Measurements from ENCODE around the gene SRPK1. TPM values are rescaled to one million over a fixed set of nuclear protein-coding genes. Genes with fewer than 3 reads are reported as not detected.

The SRPK1 gene
- total RNA-seq, 1 donor from 2014 or later = 36.0 TPM

GRCh38 chr6:35905841-35906498 is 14.9 kb downstream of the SRPK1 start:
- Mint-ChIP-seq H3K27ac (ENCODE audit: unreplicated experiment) (peak overlapping the region; percentile 76), H3K27me3 (ENCODE audit: unreplicated experiment) (no peaks in the 10 kb centered on the region), H3K4me3 (ENCODE audit: unreplicated experiment) (no peak overlapping the region), H3K36me3 (ENCODE audit: unreplicated experiment) (peaks cover 25% of the 10 kb centered on the region), H3K9me3 (ENCODE audit: unreplicated experiment) (peaks cover 8% of the 10 kb centered on the region), H3K4me1 (ENCODE audit: unreplicated experiment) (peaks cover 17% of the 10 kb centered on the region)
- DNase-seq (ENCODE audit: extremely low spot score, unreplicated experiment) = no peak
- TF ChIP-seq, protein P1, sequence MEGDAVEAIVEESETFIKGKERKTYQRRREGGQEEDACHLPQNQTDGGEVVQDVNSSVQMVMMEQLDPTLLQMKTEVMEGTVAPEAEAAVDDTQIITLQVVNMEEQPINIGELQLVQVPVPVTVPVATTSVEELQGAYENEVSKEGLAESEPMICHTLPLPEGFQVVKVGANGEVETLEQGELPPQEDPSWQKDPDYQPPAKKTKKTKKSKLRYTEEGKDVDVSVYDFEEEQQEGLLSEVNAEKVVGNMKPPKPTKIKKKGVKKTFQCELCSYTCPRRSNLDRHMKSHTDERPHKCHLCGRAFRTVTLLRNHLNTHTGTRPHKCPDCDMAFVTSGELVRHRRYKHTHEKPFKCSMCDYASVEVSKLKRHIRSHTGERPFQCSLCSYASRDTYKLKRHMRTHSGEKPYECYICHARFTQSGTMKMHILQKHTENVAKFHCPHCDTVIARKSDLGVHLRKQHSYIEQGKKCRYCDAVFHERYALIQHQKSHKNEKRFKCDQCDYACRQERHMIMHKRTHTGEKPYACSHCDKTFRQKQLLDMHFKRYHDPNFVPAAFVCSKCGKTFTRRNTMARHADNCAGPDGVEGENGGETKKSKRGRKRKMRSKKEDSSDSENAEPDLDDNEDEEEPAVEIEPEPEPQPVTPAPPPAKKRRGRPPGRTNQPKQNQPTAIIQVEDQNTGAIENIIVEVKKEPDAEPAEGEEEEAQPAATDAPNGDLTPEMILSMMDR (IDR thresholded peaks at IDR 0.05) = no peak

- peaks cover 17% of the 10 kb centered on the region for H3K4me1 Mint-ChIP-seq (ENCODE audit: unreplicated experiment)
- no peak overlapping the region for H3K4me3 Mint-ChIP-seq (ENCODE audit: unreplicated experiment)
- peaks cover 18% of the 10 kb centered on the region for H3K36me3 Mint-ChIP-seq (ENCODE audit: unreplicated experiment)
- no peaks in the 10 kb centered on the region for H3K27me3 Mint-ChIP-seq (ENCODE audit: unreplicated experiment)
- TF ChIP-seq, protein P1 (IDR thresholded peaks at IDR 0.05) = no peak
- peak overlapping the region; percentile 76 for H3K27ac Mint-ChIP-seq (ENCODE audit: unreplicated experiment)
- DNase-seq (ENCODE audit: extremely low spot score, unreplicated experiment) = no peak
- peaks cover 4% of the 10 kb centered on the region for H3K9me3 Mint-ChIP-seq (ENCODE audit: unreplicated experiment)
These were observed 15.6 kb downstream of the SRPK1 start for GRCh38 chr6:35905141-35905785.

- TF ChIP-seq, protein P1 (IDR thresholded peaks at IDR 0.05) = no peak
- H3K36me3 Mint-ChIP-seq (ENCODE audit: unreplicated experiment) = peaks cover 5% of the 10 kb centered on the region
- no peaks in the 10 kb centered on the region for H3K9me3 Mint-ChIP-seq (ENCODE audit: unreplicated experiment)
These were observed 17.2 kb downstream of the SRPK1 start for GRCh38 chr6:35903679-35904078.

GRCh38 chr6:35900448-35900847 is 20.4 kb downstream of the SRPK1 start:
- H3K27ac Mint-ChIP-seq (ENCODE audit: unreplicated experiment) = no peak overlapping the region
- peaks cover 6% of the 10 kb centered on the region for H3K4me1 Mint-ChIP-seq (ENCODE audit: unreplicated experiment)
- TF ChIP-seq, protein P1 (IDR thresholded peaks at IDR 0.05) = no peak
- no peak overlapping the region for H3K4me3 Mint-ChIP-seq (ENCODE audit: unreplicated experiment)
- DNase-seq (ENCODE audit: extremely low spot score, unreplicated experiment) = no peak
- H3K36me3 Mint-ChIP-seq (ENCODE audit: unreplicated experiment) = peaks cover 6% of the 10 kb centered on the region
- H3K9me3 Mint-ChIP-seq (ENCODE audit: unreplicated experiment) = no peaks in the 10 kb centered on the region
- no peaks in the 10 kb centered on the region for H3K27me3 Mint-ChIP-seq (ENCODE audit: unreplicated experiment)

More at GRCh38 chr6:35903679-35904078, 17.2 kb downstream of the SRPK1 start:
- Mint-ChIP-seq H3K27me3 (ENCODE audit: unreplicated experiment) (no peaks in the 10 kb centered on the region), H3K4me1 (ENCODE audit: unreplicated experiment) (peaks cover 17% of the 10 kb centered on the region), H3K4me3 (ENCODE audit: unreplicated experiment) (no peak overlapping the region), H3K27ac (ENCODE audit: unreplicated experiment) (no peak overlapping the region)
- no peak for DNase-seq (ENCODE audit: extremely low spot score, unreplicated experiment)

- Mint-ChIP-seq H3K4me1 (ENCODE audit: unreplicated experiment) (peaks cover 6% of the 10 kb centered on the region), H3K27me3 (ENCODE audit: unreplicated experiment) (no peaks in the 10 kb centered on the region), H3K36me3 (ENCODE audit: unreplicated experiment) (peaks cover 7% of the 10 kb centered on the region), H3K27ac (ENCODE audit: unreplicated experiment) (no peak overlapping the region), H3K4me3 (ENCODE audit: unreplicated experiment) (no peak overlapping the region), H3K9me3 (ENCODE audit: unreplicated experiment) (no peaks in the 10 kb centered on the region)
- TF ChIP-seq, protein P1 (IDR thresholded peaks at IDR 0.05) = no peak
- DNase-seq (ENCODE audit: extremely low spot score, unreplicated experiment) = no peak
These were observed 22.9 kb downstream of the SRPK1 start for GRCh38 chr6:35898003-35898402.

Measured in osteocyte (in vitro differentiated cells).